Sigmoid colon (tissue), 7 donors: ENCODE data around the gene OR51F2. TPM values are rescaled to one million over a fixed set of nuclear protein-coding genes. Genes with fewer than 3 reads are reported as not detected.
"Not testable (repeated sequence)": the region's sequence is repeated elsewhere in the genome, so short reads cannot be mapped to it uniquely, and the experiment has no call there.

ENCODE experiments used
- DNase-seq: peaks from one replicate; pipeline ENCODE4 v3.0.0-alpha.2; 2019
- H3K27ac ChIP-seq, 4 donors: fragments of 200-600 bp; sonication (generic); one replicate each; pipeline ENCODE4 v1.5.1; 2016 to 2019; ENCODE audit warnings: mild to moderate bottlenecking in 1 of 4
- H3K27me3 ChIP-seq, 3 donors: fragments of 200-600 bp; sonication (generic); one replicate each; pipeline ENCODE4 v1.5.1; 2019; ENCODE audit warnings: mild to moderate bottlenecking in 1 of 3
- H3K36me3 ChIP-seq, 4 donors: fragments of 200-600 bp; sonication (generic); one replicate each; pipeline ENCODE4 v1.5.1; 2016 to 2019
- H3K4me1 ChIP-seq, 4 donors: fragments of 200-600 bp; sonication (generic); one replicate each; pipeline ENCODE4 v1.5.1; 2017 to 2019
- H3K4me3 ChIP-seq, 4 donors: fragments of 200-600 bp; sonication (generic); one replicate each; pipeline ENCODE4 v1.5.1; 2017 to 2019; ENCODE audit warnings: mild to moderate bottlenecking in 2 of 4, moderate library complexity in 1 of 4
- H3K9me3 ChIP-seq, 4 donors: fragments of 200-600 bp in 3 of 4; sonication (generic) in 3 of 4; one replicate each; pipeline versions ENCODE4 v1.5.1 to v1.6.1; 2013 to 2019
- EP300 ChIP-seq, 4 donors: sonication (generic); formaldehyde crosslinking; IDR thresholded peaks; one replicate each; pipeline ENCODE4 v1.6.1; 2017; ENCODE audit warnings: antibody characterized with exemption in 4 of 4
- POLR2A ChIP-seq, 2 donors: fragments of 450-650 bp; IDR thresholded peaks; one replicate each; pipeline ENCODE4 v1.6.1; 2016; ENCODE audit warnings: antibody characterized with exemption in 2 of 2, mild to moderate bottlenecking in 2 of 2, moderate library complexity in 2 of 2
- POLR2AphosphoS5 ChIP-seq, 4 donors: sonication (generic); formaldehyde crosslinking; IDR thresholded peaks; one replicate each; pipeline ENCODE4 v1.6.1; 2017; ENCODE audit warnings: antibody characterized with exemption in 4 of 4
- WGBS, 2 donors: extraction: QIAGEN DNeasy Blood & Tissue Kit; methylation state at CpG; one replicate each; pipeline ENCODE4 v1.1.7; 2013; 5-methylcytosine and 5-hydroxymethylcytosine counted together
- intact Hi-C: fragments of 100-400 bp; cut with DNase I; formaldehyde crosslinking; loops from one replicate; pipeline ENCODE4 v1.15.1; 2023
- polyA plus RNA-seq, 3 donors: library from polyadenylated mRNA; stranded (reverse); fragments of 200-250 nt; gene quantifications; one replicate each; pipeline ENCODE4 v1.2.3, GENCODE V29; 2013
- total RNA-seq, 4 donors: library from RNA; depleted of rRNA; stranded (reverse); fragments of >200 nt; gene quantifications; one replicate each; pipeline ENCODE4 v1.1.0, GENCODE V29; 2016
- TF ChIP-seq, protein P1 (sequence below), 4 experiments: fragments of 450-650 bp in 3 of 4; fragments of 200-600 bp in 1 of 4; IDR thresholded peaks; one replicate each; pipeline ENCODE4 v1.5.1; 2016 to 2019; ENCODE audit warnings: antibody characterized with exemption in 4 of 4, mild to moderate bottlenecking in 3 of 4, moderate library complexity in 2 of 4
- donor health status: healthy with polysubstance abuse.
- donor health status: Bipolar disorder and iron deficiency.
- donor health status: healthy.

The OR51F2 gene, protein sequence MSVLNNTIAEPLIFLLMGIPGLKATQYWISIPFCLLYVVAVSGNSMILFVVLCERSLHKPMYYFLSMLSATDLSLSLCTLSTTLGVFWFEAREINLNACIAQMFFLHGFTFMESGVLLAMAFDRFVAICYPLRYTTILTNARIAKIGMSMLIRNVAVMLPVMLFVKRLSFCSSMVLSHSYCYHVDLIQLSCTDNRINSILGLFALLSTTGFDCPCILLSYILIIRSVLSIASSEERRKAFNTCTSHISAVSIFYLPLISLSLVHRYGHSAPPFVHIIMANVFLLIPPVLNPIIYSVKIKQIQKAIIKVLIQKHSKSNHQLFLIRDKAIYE
- total RNA-seq (not detected), polyA plus RNA-seq (not detected)

DNA sequence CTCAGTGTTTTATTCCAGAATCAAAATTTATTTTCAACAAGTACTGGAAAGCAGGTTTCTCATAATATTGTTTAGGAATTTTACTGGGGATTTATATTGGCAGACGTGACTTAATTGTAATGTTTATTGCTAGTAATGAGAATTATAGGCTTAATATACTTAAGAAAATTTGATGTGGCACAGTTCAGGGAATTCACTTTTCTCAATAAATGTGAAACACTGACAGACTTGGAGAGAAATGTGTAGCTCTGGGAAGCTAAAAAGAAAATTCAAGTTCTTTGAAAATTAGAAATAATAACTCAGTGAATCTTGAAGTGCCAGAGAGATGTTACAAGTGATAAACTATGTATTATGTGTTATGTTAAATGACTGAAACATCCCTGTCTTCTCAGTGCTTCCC is at the start of gene OR51F2:
Gene OR51F2, plus strand, starts transcription at position 301 of the 400 bp plus-strand sequence. CDS start 101 bp downstream, outside the sequence.
- DNase-seq: no peak
- Histone ChIP-seq H3K27ac (no peak within 1 kb of the TSS), H3K9me3 (no peaks in the 10 kb centered on the region), H3K36me3 (no peaks in the 10 kb centered on the region), H3K4me1 (peaks cover 0 to 4% (median 2%) of the 10 kb centered on the region in 4 donors), H3K4me3 (no peak within 1 kb of the TSS), H3K27me3 (no peaks in the 10 kb centered on the region)
- WGBS, 2 donors: 79 to 84% methylated on average over 1 of the region's 1 CpG
- TF ChIP-seq, protein P1, sequence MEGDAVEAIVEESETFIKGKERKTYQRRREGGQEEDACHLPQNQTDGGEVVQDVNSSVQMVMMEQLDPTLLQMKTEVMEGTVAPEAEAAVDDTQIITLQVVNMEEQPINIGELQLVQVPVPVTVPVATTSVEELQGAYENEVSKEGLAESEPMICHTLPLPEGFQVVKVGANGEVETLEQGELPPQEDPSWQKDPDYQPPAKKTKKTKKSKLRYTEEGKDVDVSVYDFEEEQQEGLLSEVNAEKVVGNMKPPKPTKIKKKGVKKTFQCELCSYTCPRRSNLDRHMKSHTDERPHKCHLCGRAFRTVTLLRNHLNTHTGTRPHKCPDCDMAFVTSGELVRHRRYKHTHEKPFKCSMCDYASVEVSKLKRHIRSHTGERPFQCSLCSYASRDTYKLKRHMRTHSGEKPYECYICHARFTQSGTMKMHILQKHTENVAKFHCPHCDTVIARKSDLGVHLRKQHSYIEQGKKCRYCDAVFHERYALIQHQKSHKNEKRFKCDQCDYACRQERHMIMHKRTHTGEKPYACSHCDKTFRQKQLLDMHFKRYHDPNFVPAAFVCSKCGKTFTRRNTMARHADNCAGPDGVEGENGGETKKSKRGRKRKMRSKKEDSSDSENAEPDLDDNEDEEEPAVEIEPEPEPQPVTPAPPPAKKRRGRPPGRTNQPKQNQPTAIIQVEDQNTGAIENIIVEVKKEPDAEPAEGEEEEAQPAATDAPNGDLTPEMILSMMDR (IDR thresholded peaks at IDR 0.05): no peak
- TF ChIP-seq EP300 (IDR thresholded peaks at IDR 0.05) (no peak), POLR2AphosphoS5 (IDR thresholded peaks at IDR 0.05) (no peak), POLR2A (IDR thresholded peaks at IDR 0.05) (no peak)
- intact Hi-C loops: loop anchor here (10.0 kb wide), 1 partner anchor 116 kb away; the partner anchor contains the start of gene MMP26

DNA sequence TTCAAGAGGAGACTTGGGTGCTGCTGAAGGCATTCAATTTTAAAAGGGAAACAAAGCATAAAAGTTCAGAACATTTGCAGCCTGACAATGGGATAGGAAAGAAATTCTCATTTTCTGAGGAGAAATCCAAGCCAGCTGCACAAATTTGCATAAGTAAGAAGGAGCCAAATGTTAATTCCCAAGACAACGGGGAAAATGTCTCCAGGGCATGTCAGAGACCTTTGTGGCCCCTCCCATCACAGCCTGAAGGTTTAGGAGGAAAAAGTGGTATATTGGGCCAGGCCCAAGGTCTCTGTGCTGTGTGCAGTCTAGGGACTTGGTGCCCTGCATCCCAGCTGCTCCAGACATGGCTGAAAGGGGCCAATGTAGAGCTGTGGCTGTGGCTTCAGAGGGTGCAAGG is 38.7 kb upstream of the OR51F2 start:
- 61 to 75% methylated on average over 1 of the region's 1 CpG for whole genome bisulfite sequencing, 2 donors
- no peak for TF ChIP-seq POLR2AphosphoS5 (IDR thresholded peaks at IDR 0.05)
- no peak for DNase-seq
- no peak overlapping the region for H3K4me3 ChIP-seq
- H3K9me3 ChIP-seq: no peaks in the 10 kb centered on the region
- no peak overlapping the region for H3K27ac ChIP-seq
- H3K4me1 ChIP-seq: no peaks in the 10 kb centered on the region
- H3K36me3 ChIP-seq: no peaks in the 10 kb centered on the region
- intact Hi-C loops: no loop called here
- no peaks in the 10 kb centered on the region for H3K27me3 ChIP-seq

DNA sequence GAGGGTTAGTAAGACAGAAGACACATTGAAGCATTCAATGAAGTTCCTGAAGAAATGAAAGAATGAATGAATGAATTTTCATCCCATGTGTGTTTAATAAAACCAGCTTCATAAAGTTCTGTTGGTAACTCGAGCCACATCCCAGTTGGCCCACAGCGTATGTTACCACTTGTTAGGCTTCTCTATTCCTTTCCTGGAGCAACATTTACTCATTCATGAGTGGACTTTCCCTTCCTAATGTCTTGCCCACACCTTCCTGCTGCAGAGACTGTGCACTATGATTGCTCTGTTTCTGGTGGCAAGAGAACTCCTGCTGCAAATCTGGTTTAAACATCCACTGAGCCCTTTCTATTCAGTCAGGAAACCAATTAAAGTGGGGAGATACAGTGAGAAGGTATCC is 23.9 kb upstream of the OR51F2 start:
- Histone ChIP-seq H3K4me1 (no peaks in the 10 kb centered on the region), H3K27me3 (no peaks in the 10 kb centered on the region), H3K4me3 (no peak overlapping the region), H3K9me3 (no peaks in the 10 kb centered on the region), H3K27ac (no peak overlapping the region), H3K36me3 (no peaks in the 10 kb centered on the region)
- no peak for DNase-seq
- 0 to 19% methylated on average over 2 of the region's 2 CpGs for WGBS, 2 donors
- TF ChIP-seq POLR2A (IDR thresholded peaks at IDR 0.05) (no peak), POLR2AphosphoS5 (IDR thresholded peaks at IDR 0.05) (no peak), EP300 (IDR thresholded peaks at IDR 0.05) (no peak)
- TF ChIP-seq, protein P1 (IDR thresholded peaks at IDR 0.05): no peak
- intact Hi-C loops: no loop called here

DNA sequence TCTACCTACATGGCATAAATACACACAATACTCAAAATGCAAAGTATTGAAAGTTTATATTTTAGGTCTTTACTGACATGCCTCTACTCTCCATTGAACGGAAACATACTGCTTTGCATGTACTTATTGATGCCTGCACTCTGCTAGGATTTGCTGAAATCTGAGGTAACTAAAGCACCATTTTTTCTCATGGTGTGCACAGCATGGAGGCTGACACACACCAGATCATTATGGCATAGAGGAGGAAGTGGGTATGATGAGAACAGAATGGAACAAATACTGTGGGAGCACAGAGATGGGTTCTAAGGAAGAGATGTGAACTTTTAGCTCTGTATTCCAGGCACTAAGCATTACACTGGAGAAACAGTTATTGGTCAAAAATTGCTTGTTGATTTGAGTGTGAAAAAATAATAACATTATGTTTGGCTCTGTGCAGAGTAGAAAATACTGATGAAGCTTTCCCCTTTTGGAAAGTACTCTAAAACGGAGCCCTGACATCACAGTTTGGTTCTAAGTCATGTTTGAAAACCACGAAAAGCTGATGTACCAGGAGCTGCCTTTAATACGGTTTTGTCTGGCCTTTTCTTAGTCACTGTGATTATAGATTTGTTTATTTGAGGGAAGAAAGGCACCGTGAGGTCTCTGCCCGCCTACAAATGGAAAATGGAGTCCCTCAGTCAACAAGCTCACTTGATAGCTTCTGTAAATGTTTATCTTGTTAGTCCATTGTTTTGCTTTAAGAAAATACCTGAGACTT is 22.5 kb upstream of the OR51F2 start:
- WGBS, 2 donors: 58 to 69% methylated on average over 6 of the region's 6 CpGs
- Histone ChIP-seq H3K36me3 (no peaks in the 10 kb centered on the region), H3K27ac (no peak overlapping the region), H3K9me3 (no peaks in the 10 kb centered on the region), H3K27me3 (no peaks in the 10 kb centered on the region), H3K4me3 (no peak overlapping the region), H3K4me1 (no peaks in the 10 kb centered on the region)
- TF ChIP-seq POLR2A (IDR thresholded peaks at IDR 0.05) (no peak), POLR2AphosphoS5 (IDR thresholded peaks at IDR 0.05) (no peak), EP300 (IDR thresholded peaks at IDR 0.05) (no peak)
- TF ChIP-seq, protein P1 (IDR thresholded peaks at IDR 0.05): no peak
- no peak for DNase-seq
- intact Hi-C loops: no loop called here

DNA sequence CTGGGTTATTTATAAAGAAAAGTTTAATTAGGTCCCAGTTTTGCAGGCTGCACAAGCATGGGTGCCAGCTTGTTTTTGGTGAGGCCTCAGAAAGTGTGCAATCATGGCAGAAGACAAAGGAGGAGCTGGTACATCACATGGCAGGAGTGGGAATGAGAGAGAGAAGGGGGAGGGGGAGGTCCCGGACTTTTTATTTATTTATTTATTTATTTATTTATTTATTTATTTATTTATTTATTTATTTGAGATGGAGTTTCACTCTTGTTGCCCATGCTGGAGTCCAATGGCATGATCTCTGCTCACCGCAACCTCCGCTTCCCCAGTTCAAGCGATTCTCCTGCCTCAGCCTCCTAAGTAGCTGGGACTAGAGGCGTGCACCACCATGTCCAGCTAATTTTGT is 19.8 kb upstream of the OR51F2 start:
- intact Hi-C loops, H3K27ac ChIP-seq, H3K4me3 ChIP-seq, H3K4me1 ChIP-seq, H3K27me3 ChIP-seq, DNase-seq, H3K9me3 ChIP-seq, H3K36me3 ChIP-seq: not testable (repeated sequence)
- 74 to 79% methylated on average over 4 to 5 of the region's 5 CpGs for WGBS, 2 donors
